Kidney epithelial cell (primary cell): ENCODE data around the gene PRDM7. TPM values are rescaled to one million over a fixed set of nuclear protein-coding genes. Genes with fewer than 3 reads are reported as not detected.
"Not testable (repeated sequence)": the region's sequence is repeated elsewhere in the genome, so short reads cannot be mapped to it uniquely, and the experiment has no call there.

ENCODE experiments used
- DNase-seq: peaks from one replicate; pipeline ENCODE4 v3.0.0-alpha.2; 2010; ENCODE audit warnings: low read depth
- H3K27me3 ChIP-seq: 2 replicates; pipeline ENCODE4 v1.6.0; 2011; ENCODE audit warnings: low read length; ENCODE audit not compliant: control insufficient read depth, insufficient read depth
- H3K36me3 ChIP-seq: 2 replicates; pipeline ENCODE4 v1.5.1; 2011; ENCODE audit warnings: low read length; ENCODE audit not compliant: control insufficient read depth, insufficient read depth
- H3K4me3 ChIP-seq: 2 replicates; pipeline ENCODE4 v1.5.1; 2011; ENCODE audit warnings: low read depth, mild to moderate bottlenecking, control low read depth, low read length
- total RNA-seq: library from RNA; depleted of rRNA; stranded (reverse); fragments of >200 nt; gene quantifications from 2 replicates; pipeline ENCODE4 v1.2.3, GENCODE V29; 2015
- TF ChIP-seq, protein P1 (sequence below): IDR thresholded peaks from 2 replicates; pipeline ENCODE4 v1.5.1; 2011; ENCODE audit warnings: mild to moderate bottlenecking, moderate library complexity, low read length, control low read depth, inconsistent platforms; ENCODE audit not compliant: insufficient read depth, poor library complexity, severe bottlenecking

Gene PRDM7
- total RNA-seq, 1 donor from 2014 or later = not detected

- H3K36me3 ChIP-seq = no peaks in the 10 kb centered on the region
- TF ChIP-seq, protein P1, sequence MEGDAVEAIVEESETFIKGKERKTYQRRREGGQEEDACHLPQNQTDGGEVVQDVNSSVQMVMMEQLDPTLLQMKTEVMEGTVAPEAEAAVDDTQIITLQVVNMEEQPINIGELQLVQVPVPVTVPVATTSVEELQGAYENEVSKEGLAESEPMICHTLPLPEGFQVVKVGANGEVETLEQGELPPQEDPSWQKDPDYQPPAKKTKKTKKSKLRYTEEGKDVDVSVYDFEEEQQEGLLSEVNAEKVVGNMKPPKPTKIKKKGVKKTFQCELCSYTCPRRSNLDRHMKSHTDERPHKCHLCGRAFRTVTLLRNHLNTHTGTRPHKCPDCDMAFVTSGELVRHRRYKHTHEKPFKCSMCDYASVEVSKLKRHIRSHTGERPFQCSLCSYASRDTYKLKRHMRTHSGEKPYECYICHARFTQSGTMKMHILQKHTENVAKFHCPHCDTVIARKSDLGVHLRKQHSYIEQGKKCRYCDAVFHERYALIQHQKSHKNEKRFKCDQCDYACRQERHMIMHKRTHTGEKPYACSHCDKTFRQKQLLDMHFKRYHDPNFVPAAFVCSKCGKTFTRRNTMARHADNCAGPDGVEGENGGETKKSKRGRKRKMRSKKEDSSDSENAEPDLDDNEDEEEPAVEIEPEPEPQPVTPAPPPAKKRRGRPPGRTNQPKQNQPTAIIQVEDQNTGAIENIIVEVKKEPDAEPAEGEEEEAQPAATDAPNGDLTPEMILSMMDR = no peak
- H3K4me3 ChIP-seq = no peak overlapping the region
- no peak for DNase-seq
- H3K27me3 ChIP-seq = no peaks in the 10 kb centered on the region
These were observed 66.2 kb downstream of the PRDM7 start for GRCh38 chr16:90010676-90011507.

- Histone ChIP-seq H3K4me3 (no peak overlapping the region), H3K36me3 (no peaks in the 10 kb centered on the region), H3K27me3 (no peaks in the 10 kb centered on the region)
- TF ChIP-seq, protein P1 = no peak
- DNase-seq = no peak
These were observed 67.8 kb downstream of the PRDM7 start for GRCh38 chr16:90009172-90009899.

DNA sequence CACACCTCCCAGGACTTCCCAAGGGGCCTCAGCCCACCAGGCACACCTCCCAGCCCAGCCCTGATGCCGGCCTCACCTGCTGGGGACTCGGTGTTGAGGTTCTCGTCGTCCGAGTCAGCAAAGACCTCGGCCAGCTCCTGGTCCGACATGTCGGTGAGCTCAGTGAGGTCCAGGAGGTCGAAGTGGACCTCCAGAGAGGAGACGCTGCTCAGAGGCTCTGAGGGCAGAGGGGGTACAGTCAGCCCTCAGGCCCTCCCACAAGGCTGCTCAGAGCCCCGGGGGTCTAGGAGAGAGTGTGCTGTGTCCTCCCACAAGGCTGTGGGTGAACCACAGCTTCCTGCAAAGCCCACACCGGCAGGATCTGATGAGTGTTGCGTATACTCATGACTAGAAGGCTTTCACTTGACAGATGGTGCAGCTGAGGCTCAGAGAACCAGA lies 68.4 kb downstream of the PRDM7 start:
- no peaks in the 10 kb centered on the region for H3K36me3 ChIP-seq
- H3K27me3 ChIP-seq = no peaks in the 10 kb centered on the region
- H3K4me3 ChIP-seq = no peak overlapping the region
- no peak for DNase-seq
- TF ChIP-seq, protein P1 = no peak

DNA sequence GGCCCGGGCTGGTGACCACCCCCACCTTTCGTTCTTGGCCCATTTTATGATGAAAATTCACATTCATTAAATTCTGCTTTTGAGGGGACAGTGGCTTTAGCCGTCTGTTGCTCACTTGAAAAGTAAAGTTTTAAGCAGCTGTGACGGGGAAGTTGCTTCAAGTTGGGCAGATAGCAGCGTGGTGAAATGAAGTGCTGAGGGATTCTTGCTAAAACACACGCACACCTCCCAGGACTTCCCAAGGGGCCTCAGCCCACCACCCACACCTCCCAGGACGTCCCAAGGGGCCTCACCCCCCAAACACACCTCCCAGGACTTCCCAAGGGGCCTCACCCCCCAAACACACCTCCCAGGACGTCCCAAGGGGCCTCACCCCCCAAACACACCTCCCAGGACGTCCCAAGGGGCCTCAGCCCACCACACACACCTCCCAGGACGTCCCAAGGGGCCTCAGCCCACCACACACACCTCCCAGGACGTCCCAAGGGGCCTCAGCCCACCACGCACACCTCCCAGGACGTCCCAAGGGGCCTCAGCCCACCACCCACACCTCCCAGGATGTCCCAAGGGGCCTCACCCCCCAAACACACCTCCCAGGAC lies 69.4 kb downstream of the PRDM7 start:
- not testable (repeated sequence) for H3K36me3 ChIP-seq, DNase-seq, H3K27me3 ChIP-seq, H3K4me3 ChIP-seq

- no peaks in the 10 kb centered on the region for H3K36me3 ChIP-seq
- TF ChIP-seq, protein P1 = no peak
- no peak for DNase-seq
- no peaks in the 10 kb centered on the region for H3K27me3 ChIP-seq
- H3K4me3 ChIP-seq = no peak overlapping the region
These were observed 70.1 kb downstream of the PRDM7 start for GRCh38 chr16:90007015-90007414.

Other genes starting within 250 kb of the PRDM7 start
- gene SPIRE2, start 248.9 kb downstream of the PRDM7 start, total RNA-seq = 1.2 and 1.4 TPM in 2 replicates
- 145 and 149 TPM in 2 replicates for gene TCF25, start 203.7 kb downstream of the PRDM7 start, total RNA-seq
- gene MC1R, start 158.5 kb downstream of the PRDM7 start, total RNA-seq = 1.5 and 3.0 TPM in 2 replicates
- gene TUBB3, start 154.0 kb downstream of the PRDM7 start, total RNA-seq = 599 and 683 TPM in 2 replicates
- gene DEF8, start 128.6 kb downstream of the PRDM7 start, total RNA-seq = 101 and 107 TPM in 2 replicates
- 27.2 and 35.2 TPM in 2 replicates for gene DBNDD1, start 57.9 kb downstream of the PRDM7 start, total RNA-seq